ENCODE results near the gene ZNF236. TPM values are rescaled to one million over a fixed set of nuclear protein-coding genes. Genes with fewer than 3 reads are reported as not detected.

ZNF236 gene
- total and polyA plus RNA-seq, 8 donors, result 1.8 to 31.7 (median 6.6) TPM

DNA sequence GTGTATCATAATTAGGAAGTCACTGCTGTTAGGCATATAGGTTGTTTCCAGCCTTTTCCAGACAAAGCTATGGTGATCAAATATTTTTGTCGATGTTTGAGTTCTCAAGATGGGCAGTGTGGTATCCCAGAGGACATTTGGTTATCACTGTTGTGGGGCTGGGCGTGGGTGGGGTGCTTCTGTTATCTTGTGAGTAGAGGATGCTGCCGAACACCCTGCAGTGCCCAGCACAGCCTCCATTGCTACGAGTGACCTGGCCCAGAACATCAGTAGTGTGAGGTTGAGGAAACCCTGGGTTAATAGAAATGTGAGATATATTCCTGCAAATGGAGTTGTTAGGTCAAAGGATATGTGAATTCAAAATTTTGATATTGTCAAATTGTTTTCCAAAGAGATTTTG lies 33.2 kb downstream of the ZNF236 start:
- H3K27ac ChIP-seq, result no peak overlapping the region
- intact Hi-C loops (cut with DNase I; ENCODE audit: low total_unique reads), result no loop called here
- WGBS, 5 donors, result 89 to 97% (median 95%) methylated on average over 4 of the region's 4 CpGs
- DNase-seq, result no peak
- peaks cover 4 to 46% (median 35%) of the 10 kb centered on the region in 4 donors for H3K36me3 ChIP-seq
- no peak overlapping the region for H3K4me3 ChIP-seq
- no peaks in the 10 kb centered on the region for H3K27me3 ChIP-seq
- peaks cover 0 to 15% (median 11%) of the 10 kb centered on the region in 4 donors for H3K4me1 ChIP-seq
- H3K9me3 ChIP-seq, result no peaks in the 10 kb centered on the region
- TF ChIP-seq POLR2A (IDR thresholded peaks at IDR 0.05), result no peak
- TF ChIP-seq, protein P1, sequence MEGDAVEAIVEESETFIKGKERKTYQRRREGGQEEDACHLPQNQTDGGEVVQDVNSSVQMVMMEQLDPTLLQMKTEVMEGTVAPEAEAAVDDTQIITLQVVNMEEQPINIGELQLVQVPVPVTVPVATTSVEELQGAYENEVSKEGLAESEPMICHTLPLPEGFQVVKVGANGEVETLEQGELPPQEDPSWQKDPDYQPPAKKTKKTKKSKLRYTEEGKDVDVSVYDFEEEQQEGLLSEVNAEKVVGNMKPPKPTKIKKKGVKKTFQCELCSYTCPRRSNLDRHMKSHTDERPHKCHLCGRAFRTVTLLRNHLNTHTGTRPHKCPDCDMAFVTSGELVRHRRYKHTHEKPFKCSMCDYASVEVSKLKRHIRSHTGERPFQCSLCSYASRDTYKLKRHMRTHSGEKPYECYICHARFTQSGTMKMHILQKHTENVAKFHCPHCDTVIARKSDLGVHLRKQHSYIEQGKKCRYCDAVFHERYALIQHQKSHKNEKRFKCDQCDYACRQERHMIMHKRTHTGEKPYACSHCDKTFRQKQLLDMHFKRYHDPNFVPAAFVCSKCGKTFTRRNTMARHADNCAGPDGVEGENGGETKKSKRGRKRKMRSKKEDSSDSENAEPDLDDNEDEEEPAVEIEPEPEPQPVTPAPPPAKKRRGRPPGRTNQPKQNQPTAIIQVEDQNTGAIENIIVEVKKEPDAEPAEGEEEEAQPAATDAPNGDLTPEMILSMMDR (IDR thresholded peaks at IDR 0.05), result no peak
- TF ChIP-seq EP300 (IDR thresholded peaks at IDR 0.05), result no peak
- TF ChIP-seq POLR2AphosphoS5 (IDR thresholded peaks at IDR 0.05), result no peak

DNA sequence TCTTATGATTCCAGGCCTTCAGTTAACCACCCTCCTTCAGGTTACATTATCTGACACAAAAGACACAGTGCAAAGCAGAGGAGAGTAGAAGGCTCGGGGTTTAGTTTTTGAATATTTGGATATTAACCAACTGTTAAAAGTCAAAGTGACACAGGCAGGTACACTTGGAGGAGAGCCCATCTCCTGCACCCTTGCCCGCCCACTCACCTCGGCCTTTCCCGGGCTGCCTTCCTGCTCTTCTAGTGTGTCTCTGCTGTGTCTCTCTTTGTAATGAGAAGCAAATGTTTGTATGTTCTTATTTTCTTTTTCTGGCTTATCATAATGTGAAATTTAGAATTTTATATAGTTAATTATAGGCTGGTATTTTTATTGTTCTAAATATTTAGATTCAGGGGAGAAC lies 35.1 kb downstream of the ZNF236 start:
- intact Hi-C loops (cut with DNase I; ENCODE audit: low total_unique reads), result no loop called here
- H3K27me3 ChIP-seq, result no peaks in the 10 kb centered on the region
- H3K36me3 ChIP-seq, result peaks cover 9 to 54% (median 45%) of the 10 kb centered on the region in 4 donors
- WGBS, 5 donors, result 37 to 66% (median 41%) methylated on average over 4 of the region's 4 CpGs
- H3K4me1 ChIP-seq, result peaks cover 0 to 14% (median 8%) of the 10 kb centered on the region in 4 donors
- H3K9me3 ChIP-seq, result no peaks in the 10 kb centered on the region
- DNase-seq, result no peak
- no peak overlapping the region for H3K4me3 ChIP-seq
- TF ChIP-seq POLR2AphosphoS5 (IDR thresholded peaks at IDR 0.05), result no peak
- TF ChIP-seq POLR2A (IDR thresholded peaks at IDR 0.05), result no peak
- TF ChIP-seq EP300 (IDR thresholded peaks at IDR 0.05), result no peak
- TF ChIP-seq, protein P1 (IDR thresholded peaks at IDR 0.05), result no peak
- no peak overlapping the region for H3K27ac ChIP-seq

DNA sequence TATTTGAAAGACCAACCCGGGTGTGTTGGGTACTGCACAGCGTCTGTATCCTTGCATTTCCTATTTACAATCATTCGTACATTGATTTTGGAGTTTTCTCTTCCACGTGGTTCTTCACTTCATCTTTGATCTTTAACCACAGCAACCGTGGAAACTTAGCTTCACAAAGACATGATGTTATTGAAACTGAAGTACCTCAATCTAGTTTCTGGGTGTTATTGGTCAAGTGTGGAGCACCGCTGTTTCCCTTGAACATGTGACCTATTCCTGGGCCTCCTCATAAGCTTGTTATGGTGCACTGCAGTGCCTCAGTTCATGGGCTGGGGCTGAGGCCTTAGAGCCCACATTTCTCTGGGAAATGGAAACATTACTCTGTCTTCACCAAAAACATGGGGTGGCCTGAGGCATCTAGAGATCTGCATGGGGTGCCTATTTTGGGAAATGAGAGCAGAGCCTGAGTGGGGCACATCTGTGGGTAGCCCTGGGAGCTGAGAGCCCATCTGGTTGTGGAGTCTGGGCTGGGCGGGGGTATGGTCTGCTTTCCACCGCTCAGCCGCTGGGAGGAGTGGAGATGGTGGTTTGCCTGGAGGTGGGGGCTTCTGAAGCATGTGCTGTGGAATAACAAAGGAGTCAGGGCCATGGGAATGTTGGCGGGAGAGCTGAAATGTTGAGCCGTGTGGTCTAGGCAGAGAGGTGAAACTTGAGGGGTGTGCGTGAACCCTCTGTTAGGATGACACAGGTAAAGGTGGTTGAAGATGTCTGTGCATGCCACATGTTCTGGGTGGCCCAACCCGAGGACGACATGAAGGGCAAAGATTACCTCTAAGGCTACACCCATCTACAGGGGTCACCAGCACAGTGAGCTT lies 37.4 kb downstream of the ZNF236 start:
- peaks cover 9 to 59% (median 54%) of the 10 kb centered on the region in 4 donors for H3K36me3 ChIP-seq
- H3K27ac ChIP-seq, result no peak overlapping the region
- no peak overlapping the region for H3K4me3 ChIP-seq
- no peaks in the 10 kb centered on the region for H3K9me3 ChIP-seq
- no peaks in the 10 kb centered on the region for H3K27me3 ChIP-seq
- no peak for TF ChIP-seq POLR2AphosphoS5 (IDR thresholded peaks at IDR 0.05)
- no peak for TF ChIP-seq POLR2A (IDR thresholded peaks at IDR 0.05)
- no peak for TF ChIP-seq EP300 (IDR thresholded peaks at IDR 0.05)
- TF ChIP-seq, protein P1 (IDR thresholded peaks at IDR 0.05), result no peak
- intact Hi-C loops (cut with DNase I; ENCODE audit: low total_unique reads), result no loop called here
- WGBS, 5 donors, result 83 to 89% (median 88%) methylated on average over 14 of the region's 14 CpGs
- peaks cover 0 to 14% (median 8%) of the 10 kb centered on the region in 4 donors for H3K4me1 ChIP-seq
- DNase-seq, result no peak

DNA sequence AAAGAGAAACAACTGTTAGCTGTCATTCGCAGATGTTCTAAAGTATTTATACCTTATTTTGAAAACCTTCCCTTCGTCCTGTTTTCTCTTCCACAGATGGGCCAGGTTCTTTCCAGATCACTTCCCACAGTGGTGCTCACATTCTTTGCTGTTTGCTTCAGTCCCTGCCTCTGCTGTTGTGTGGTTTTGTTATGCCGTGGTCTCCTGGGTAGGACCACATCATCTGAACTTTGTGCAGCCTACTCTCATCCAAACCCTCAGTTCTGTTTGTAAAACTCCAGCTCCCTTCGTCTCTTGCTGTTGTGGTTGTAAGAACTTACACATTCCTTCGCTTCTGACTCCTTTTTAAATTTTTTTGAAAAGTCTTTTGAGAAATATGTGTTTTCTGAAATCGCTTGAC lies 38.1 kb downstream of the ZNF236 start:
- Histone ChIP-seq H3K9me3 (no peaks in the 10 kb centered on the region), H3K27me3 (no peaks in the 10 kb centered on the region), H3K4me1 (peaks cover 0 to 14% (median 8%) of the 10 kb centered on the region in 4 donors), H3K4me3 (no peak overlapping the region), H3K36me3 (peaks cover 9 to 58% (median 52%) of the 10 kb centered on the region in 4 donors), H3K27ac (no peak overlapping the region)
- intact Hi-C loops (cut with DNase I; ENCODE audit: low total_unique reads), result no loop called here
- no peak for DNase-seq
- TF ChIP-seq, protein P1 (IDR thresholded peaks at IDR 0.05), result no peak
- TF ChIP-seq POLR2A (IDR thresholded peaks at IDR 0.05) (no peak), POLR2AphosphoS5 (IDR thresholded peaks at IDR 0.05) (no peak), EP300 (IDR thresholded peaks at IDR 0.05) (no peak)
- WGBS, 5 donors, result 85 to 90% (median 87%) methylated on average over 6 of the region's 6 CpGs

Measured in stomach (tissue), 9 donors.